Right kidney (tissue), 1 donor: Measurements from ENCODE around the gene PAPPA.
A peak's percentile ranks its signal among the peaks of the same experiment; 100 is the strongest.

Source experiments
- DNase-seq: peaks from one replicate; pipeline ENCODE4 v3.0.0-alpha.2; 2016

PAPPA gene

DNA sequence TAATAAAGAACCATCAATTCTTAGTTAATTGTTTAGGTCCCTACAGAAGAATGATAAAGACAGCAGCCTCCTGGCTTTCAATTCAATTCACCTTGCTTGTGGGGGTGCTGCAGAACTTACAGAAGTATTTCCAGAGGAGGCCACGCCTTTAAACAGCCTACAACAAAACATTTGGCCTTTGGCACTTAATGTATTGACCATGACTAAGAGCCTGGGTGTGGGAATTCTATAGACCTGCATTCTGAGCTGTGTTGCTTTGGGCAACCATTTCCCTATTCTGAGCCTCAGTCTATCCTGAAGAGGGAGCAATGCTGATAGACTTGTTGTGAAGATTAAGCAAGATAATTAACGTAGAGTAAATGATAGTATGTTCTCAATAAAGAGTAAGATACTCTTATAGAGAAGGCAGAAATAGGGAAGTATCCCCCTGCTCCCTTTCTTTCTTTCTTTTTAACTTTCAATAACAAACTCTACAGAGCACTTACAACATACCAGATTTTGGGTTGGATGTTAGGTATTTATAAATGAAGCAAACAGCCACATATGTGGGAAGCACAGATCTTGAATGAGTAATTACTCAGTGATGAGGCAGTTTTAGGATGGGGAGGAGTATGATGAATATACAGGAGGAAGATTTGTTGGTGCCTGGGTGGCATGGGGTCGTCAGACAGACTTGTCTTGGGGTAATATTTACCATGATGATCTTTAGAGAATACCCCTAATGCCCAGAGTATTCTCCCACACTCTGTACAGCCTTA, 28.4 kb downstream of the PAPPA start:
- no peak for DNase-seq

DNA sequence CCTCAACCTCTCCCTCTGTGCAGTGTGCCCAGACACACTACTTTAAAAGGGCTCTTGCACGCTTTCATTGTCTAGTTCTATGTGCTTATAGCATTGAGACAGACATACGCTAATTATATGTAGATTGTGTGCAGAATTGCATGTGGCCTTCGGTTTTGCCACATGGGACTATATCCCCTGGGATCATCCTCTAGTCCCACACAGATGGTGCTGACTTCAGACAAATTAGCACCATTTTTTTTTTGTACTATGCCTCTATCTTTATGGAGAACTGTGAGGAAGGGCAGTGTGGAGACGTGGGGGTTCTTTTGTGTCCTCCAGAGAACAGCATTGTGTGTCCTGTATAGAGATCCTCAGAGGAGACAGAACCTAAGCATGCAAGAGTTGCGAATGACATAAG, 29.3 kb downstream of the PAPPA start:
- no peak for DNase-seq

- no peak for DNase-seq
Measured at GRCh38 chr9:116187570-116188170, 34.1 kb downstream of the PAPPA start.

DNA sequence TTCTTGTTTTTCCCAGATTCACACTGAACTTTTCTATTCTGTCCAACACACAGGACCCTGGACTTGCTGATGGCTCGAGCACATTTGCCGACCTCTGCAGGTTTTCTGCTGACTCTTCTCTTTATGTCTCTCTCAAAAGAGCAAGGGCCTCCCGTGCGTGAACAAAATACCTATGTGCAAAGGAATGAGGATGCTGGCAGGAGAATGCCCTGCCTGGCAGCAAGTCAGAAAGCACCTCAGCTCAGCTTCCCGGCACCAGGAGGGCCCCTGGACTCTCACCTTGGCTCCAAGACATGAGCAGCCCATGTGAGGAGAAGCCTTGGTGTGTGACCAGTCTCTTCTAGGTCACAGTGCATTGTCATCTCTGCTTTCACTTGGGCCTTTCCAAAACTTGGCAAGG, 36.1 kb downstream of the PAPPA start:
- DNase-seq, result no peak

DNA sequence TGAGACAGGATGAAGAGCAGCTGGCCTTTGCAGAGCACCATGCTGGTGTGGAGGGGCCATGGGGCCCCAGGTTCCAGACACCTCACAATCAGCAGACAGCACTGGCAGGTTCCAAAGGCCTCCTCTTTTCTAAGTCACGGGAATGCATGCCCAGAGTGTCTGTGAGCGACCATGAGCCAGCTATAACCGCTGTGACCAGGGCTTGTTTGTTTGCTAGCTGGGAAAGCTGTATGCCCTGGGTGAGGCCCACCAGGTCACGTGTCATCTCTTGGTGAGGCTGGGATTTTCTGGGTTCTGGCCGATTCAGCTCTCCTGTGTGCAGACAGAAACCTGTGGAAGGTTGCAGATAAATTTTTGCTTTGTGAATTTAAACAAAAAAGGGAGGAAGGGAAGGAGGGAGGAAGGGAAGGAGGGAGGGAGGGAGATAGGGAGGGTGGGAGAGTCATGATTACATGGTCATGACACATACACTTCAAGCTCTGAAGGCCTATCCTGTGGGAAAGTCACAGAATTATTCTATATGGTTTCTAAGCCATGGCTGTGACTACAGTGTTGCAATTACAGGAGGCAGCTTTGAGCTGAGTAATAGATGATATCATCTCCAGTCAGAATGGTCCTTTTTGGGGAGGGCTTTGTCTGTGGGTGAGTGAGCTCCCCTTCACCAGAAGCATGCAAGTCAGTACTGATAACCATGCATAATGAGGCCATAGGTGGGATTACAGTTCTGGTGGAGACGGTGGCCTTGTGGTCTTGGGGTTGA, 37.2 kb downstream of the PAPPA start:
- no peak for DNase-seq

GRCh38 chr9:116191576-116192415, 38.2 kb downstream of the PAPPA start:
- DNase-seq, result no peak

DNA sequence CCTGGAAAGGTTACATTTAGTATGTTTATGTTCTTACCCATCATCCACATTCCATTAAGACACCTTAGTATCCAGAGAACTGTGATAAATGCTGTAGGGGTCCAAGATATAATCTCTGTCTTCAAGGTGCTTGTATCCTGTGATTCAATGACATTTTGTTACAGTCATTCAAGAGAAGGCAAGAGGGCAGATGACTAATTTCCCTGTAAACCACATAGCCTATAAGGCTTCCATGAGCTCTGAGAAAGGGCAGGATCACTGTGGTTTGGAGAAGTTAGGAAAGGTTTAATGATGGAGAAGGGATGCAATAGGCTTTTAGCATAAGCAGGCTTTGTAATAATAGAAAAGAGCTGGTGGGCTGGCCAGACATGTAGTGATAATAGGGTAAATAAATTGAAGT, 40.0 kb downstream of the PAPPA start:
- DNase-seq, result no peak

GRCh38 chr9:116196806-116197205, 43.2 kb downstream of the PAPPA start:
- DNase-seq, result no peak

DNA sequence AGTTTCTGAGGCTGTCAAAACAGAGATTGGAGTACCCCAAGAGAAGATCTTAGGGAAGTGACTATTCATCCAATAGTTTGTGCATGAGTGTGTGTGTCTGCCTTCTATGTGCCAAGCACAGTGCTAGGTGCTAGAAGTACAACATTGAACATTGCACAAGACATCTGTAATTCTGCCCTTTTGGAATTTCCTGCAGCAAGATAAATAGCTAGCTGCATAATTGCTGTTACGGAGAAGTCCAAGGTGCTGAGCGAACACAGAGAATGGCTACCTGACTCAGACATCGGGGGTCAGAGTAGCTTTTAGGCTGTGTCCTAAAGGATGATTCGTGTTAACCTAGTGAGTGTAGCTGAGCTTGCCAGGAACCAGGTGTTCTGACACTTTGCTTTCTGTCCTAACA, 44.8 kb downstream of the PAPPA start:
- DNase-seq, result no peak

- no peak for DNase-seq
Measured at GRCh38 chr9:116202219-116202912, 48.8 kb downstream of the PAPPA start.

- no peak for DNase-seq
Measured at GRCh38 chr9:116204252-116204882, 50.8 kb downstream of the PAPPA start.

GRCh38 chr9:116207371-116208111, 54.0 kb downstream of the PAPPA start:
- DNase-seq, result no peak

DNA sequence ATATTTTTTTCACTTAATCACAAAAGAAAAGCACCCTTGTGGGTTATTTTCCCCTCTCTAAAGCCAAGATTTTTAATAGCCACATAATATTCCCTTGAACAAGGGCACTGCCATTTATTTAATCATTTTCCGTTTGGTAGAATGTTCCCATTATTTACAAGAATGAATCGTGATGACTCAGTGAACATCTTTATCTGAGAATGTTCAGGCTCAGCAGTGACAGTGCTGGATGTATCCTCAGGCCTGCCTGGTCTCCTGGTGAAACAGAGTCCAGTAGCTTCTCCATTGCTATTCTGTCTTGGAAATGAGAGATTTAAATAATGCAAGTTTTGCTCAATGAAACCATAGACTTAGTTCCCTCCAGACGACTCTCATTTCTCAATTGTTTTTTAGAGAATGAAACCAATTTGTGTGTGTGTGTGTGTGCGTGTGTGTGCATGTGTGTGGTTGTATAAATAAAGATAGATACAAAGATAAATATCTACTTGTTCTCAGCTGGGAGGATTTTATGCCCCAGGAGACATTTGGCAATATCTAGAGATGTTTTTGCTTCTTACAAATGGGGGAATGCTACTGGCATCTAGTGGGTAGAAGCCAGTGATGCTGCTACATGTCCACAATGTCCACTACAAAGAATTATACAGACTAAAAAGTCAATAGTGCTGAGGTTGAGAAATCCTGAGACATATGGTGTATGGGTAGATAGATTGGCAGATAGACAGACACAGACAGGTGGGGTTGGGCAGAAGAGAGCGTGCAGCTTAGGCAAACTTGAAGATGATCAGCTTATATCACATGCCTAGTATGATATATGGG, 55.0 kb downstream of the PAPPA start:
- no peak for DNase-seq

- no peak for DNase-seq
Measured at GRCh38 chr9:116209414-116210116, 56.0 kb downstream of the PAPPA start.

DNA sequence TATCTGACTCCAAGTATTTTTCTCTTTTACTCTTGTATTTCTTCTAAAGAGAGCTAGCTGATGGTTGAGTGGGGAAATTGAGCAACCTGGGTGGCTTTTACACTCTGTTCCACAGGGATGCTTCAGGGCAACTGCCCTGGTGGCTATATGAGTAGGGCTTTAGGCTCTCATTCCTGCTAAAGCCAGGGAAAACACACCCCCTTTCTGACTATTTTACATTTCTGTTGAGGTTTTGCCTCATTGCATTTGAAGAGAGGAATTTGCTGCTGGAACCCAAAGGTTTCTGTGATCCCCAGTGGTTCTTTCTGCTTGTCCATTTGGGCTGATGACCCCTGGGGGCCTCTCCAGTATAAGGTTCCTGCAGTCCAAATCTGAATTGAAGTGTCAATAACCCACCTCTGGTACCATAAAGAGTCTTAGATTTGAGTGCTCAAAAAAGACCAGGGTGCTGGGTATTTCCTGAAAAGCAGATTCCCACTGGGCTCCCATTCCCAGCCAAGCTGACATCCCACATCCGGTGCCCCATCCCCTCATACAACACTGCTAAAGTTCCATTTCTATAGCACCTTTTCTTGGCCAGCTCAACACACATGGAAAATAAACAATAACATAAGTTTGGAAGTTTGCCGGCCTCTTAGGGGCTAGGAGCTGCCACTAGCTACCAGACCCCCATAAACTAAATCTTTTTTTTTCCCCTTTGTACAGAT, 59.5 kb downstream of the PAPPA start:
- DNase-seq, result no peak

- no peak for DNase-seq
Measured at GRCh38 chr9:116213693-116214047, 60.1 kb downstream of the PAPPA start.

- DNase-seq, result no peak
Measured at GRCh38 chr9:116218399-116218798, 64.8 kb downstream of the PAPPA start.

DNA sequence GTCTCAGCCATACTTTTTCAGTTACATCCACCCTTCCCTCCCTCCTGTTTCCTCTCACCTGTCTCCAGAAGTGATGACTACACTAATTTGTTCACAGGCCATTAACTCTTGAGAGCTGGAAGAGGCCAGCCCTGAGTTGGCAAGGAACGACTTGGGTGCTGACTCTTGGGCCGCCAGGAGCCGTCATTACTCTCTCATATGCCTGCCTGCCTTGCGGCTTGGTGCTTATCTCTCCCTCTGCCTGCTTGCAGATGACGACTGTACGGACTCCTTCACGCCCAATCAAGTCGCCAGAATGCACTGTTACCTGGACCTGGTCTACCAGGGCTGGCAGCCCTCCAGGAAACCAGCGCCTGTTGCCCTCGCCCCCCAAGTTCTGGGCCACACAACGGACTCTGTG, 66.1 kb downstream of the PAPPA start:
- DNase-seq, result peak; percentile 27

GRCh38 chr9:116223926-116224325, 70.3 kb downstream of the PAPPA start:
- no peak for DNase-seq
